Neutrophil (primary cell): ENCODE results near the gene KRTAP5-7.
"Not testable (repeated sequence)": the region's sequence is repeated elsewhere in the genome, so short reads cannot be mapped to it uniquely, and the experiment has no call there.

Source experiments
- H3K27ac ChIP-seq: fragments of 200-600 bp; sonication (generic); 2 replicates; pipeline ENCODE4 v1.5.1; 2016; ENCODE audit warnings: mild to moderate bottlenecking, moderate library complexity
- H3K27me3 ChIP-seq: fragments of 200-600 bp; sonication (generic); 2 replicates; pipeline ENCODE4 v1.6.0; 2016; ENCODE audit warnings: mild to moderate bottlenecking
- H3K36me3 ChIP-seq: fragments of 200-600 bp; sonication (generic); 2 replicates; pipeline ENCODE4 v1.5.1; 2017
- H3K4me1 ChIP-seq, 2 experiments: fragments of 200-600 bp in 1 of 2; sonication (generic) in 1 of 2; 1 replicate in 1 of 2; 2 replicates in 1 of 2; pipeline versions ENCODE4 v1.5.1 to v1.6.1; 2013 to 2016; ENCODE audit warnings: low read depth in 1 of 2, low read length in 1 of 2, mild to moderate bottlenecking in 1 of 2, moderate library complexity in 1 of 2; ENCODE audit not compliant: control insufficient read depth in 1 of 2, insufficient read depth in 1 of 2
- H3K4me3 ChIP-seq, 2 experiments: fragments of 200-600 bp in 1 of 2; sonication (generic) in 1 of 2; 1 replicate in 1 of 2; 2 replicates in 1 of 2; pipeline ENCODE4 v1.5.1; 2013 to 2016; ENCODE audit warnings: low read depth in 1 of 2, low read length in 1 of 2, mild to moderate bottlenecking in 1 of 2, moderate library complexity in 1 of 2
- H3K9me3 ChIP-seq: fragments of 200-600 bp; sonication (generic); 2 replicates; pipeline ENCODE4 v1.5.1; 2016
- TF ChIP-seq, protein P1 (sequence below): fragments of 200-600 bp; sonication (generic); IDR thresholded peaks from 2 replicates; pipeline ENCODE4 v1.5.1; 2016; ENCODE audit warnings: antibody characterized with exemption

The KRTAP5-7 gene

DNA sequence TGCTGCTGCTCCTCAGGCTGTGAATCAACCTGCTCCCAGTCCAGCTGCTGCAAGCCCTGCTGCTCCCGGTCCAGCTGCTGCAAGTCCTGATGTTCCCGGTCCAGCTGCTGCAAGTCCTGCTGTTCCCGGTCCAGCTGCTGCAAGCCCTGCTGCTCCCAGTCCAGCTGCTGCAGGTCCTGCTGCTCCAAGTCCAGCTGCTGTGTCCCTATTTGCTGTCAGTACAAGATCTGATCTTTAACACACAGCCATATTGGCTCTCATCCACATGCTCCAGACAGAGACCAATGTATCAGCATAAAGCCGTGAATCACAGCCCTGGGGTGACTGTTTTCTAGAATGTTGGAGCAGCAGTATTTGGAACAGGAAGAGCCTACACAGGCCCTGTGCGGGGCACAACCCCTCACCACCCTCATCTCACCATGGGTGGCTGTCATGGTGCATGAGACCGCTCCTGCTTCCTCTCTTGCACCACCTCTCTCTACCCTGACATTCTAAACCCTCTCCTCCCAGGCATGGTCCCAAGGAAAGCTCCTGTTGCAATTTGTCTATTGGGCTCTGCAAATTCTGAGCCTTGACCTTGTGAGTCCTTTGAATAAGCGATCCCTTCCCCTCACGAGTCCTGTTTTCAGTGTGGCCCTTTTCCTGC lies 41.8 kb downstream of the KRTAP5-7 start:
- Histone ChIP-seq H3K9me3 (no peaks in the 10 kb centered on the region), H3K27me3 (peaks cover 29% of the 10 kb centered on the region), H3K4me3 (no peak overlapping the region), H3K27ac (no peak overlapping the region), H3K36me3 (no peaks in the 10 kb centered on the region), H3K4me1 (no peaks in the 10 kb centered on the region)
- TF ChIP-seq, protein P1, sequence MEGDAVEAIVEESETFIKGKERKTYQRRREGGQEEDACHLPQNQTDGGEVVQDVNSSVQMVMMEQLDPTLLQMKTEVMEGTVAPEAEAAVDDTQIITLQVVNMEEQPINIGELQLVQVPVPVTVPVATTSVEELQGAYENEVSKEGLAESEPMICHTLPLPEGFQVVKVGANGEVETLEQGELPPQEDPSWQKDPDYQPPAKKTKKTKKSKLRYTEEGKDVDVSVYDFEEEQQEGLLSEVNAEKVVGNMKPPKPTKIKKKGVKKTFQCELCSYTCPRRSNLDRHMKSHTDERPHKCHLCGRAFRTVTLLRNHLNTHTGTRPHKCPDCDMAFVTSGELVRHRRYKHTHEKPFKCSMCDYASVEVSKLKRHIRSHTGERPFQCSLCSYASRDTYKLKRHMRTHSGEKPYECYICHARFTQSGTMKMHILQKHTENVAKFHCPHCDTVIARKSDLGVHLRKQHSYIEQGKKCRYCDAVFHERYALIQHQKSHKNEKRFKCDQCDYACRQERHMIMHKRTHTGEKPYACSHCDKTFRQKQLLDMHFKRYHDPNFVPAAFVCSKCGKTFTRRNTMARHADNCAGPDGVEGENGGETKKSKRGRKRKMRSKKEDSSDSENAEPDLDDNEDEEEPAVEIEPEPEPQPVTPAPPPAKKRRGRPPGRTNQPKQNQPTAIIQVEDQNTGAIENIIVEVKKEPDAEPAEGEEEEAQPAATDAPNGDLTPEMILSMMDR: no peak

DNA sequence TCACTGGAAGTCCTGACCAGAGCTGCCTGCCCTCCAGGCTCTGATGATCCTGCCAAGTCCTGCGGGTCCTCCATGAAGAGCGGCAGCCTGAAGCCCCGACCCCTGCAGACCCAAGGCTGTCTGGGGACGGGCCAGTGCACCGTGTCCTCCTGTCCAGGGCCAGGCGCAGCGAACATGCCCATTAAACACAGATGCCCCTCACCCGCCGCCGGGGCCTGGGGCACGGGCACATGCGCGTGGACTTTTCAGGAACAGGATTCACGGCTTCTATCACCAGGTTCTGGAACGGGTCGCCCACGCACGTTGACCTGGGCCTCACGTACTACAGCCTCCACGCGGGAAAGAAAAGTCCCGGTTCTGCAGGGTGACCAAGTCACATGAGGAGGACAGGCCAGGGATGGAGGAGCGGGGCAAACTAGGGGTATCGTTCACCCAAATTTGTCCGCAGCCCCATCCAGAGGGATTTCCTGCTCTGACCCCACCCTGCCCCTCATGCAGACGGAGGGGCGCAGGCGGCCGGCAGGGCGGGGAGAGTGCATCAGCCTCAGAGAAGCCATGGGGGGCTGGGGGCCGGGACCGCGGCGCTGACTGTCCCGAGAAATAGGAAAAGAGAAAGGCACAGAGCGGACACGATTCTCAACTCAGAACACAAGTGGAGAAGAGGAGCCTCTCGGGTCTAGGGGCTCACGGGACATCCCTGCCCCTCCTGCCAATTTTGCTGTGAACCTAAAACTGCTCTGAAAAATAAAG lies 44.2 kb downstream of the KRTAP5-7 start:
- not testable (repeated sequence) for H3K9me3 ChIP-seq, H3K4me3 ChIP-seq, H3K27ac ChIP-seq, H3K4me1 ChIP-seq, H3K36me3 ChIP-seq
- peaks cover 32% of the 10 kb centered on the region for H3K27me3 ChIP-seq

DNA sequence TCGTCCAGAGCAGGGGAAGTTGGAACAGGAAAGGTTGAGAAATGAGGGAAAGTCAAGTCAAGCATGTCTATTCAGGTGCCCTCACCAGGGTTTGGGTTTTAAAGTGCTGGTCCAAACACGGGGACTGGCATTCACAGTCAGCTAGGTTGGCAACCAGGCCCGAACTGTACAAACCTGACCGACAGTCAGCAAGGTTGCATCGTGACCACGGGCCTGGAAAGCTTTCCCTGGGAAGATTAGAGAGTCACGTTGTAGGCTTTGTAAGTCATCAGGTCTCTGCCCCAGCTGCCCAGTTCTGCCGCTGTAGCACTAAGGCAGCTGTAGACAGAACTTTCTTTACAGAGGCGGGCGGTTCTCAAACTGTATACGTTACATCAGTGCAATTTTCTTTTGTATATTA lies 45.7 kb downstream of the KRTAP5-7 start:
- Histone ChIP-seq H3K27ac (no peak overlapping the region), H3K4me1 (no peaks in the 10 kb centered on the region), H3K36me3 (no peaks in the 10 kb centered on the region), H3K4me3 (no peak overlapping the region), H3K9me3 (no peaks in the 10 kb centered on the region), H3K27me3 (peaks cover 34% of the 10 kb centered on the region)
- TF ChIP-seq, protein P1: no peak

DNA sequence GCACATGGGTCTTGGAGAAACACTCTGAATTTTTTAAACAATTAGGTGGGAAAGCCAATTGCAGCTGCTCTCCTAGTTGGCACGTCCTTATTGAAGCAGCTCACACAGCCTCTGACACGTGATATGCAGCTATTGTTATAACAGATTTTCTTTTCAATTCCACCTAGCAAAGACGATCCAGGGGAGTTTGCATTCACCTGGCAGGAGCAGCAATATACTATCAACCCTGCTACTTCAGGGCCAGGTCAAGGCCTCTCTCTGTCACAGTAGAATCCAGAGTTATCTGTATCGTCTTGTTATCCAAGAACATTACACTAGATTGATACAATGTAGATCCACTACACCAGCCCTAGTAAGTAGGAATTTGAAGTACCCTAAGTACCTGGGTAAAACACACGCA lies 47.4 kb downstream of the KRTAP5-7 start:
- TF ChIP-seq, protein P1: no peak
- H3K27ac ChIP-seq: no peak overlapping the region
- no peak overlapping the region for H3K4me3 ChIP-seq
- no peaks in the 10 kb centered on the region for H3K9me3 ChIP-seq
- peaks cover 28% of the 10 kb centered on the region for H3K27me3 ChIP-seq
- H3K4me1 ChIP-seq: no peaks in the 10 kb centered on the region
- no peaks in the 10 kb centered on the region for H3K36me3 ChIP-seq

DNA sequence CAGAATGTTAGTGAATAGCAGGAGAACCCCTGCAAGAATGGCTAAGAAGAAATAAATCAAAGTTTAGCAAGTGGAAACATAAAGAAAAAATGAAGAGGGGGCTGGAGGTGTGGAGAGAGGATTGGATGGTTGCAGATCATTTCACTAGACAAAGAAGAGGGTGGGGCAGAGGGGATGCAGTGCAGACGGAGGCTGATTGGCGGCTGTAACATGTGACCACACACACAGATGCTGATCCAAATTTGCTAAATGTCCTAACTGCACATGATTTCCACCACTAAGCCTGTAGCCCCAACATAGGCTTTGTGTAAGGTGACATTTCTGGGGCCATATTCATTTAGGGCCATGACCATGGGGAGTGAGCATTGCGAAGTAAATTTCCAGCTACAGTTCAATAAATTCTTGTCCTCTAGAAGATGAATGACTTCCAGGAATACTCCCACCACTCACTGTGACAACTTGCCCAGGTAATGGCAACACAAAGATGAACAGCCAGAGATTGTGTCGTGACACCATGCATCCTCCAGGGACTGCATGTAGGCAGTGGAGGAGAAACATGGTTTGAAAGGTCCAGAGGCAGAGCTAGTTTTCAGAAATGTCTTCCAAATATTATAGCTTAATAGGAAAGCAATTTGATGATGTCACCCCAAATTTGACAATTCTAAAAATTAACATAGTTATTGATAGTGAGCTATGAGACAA lies 48.8 kb downstream of the KRTAP5-7 start:
- no peak overlapping the region for H3K27ac ChIP-seq
- H3K4me1 ChIP-seq: no peaks in the 10 kb centered on the region
- no peaks in the 10 kb centered on the region for H3K9me3 ChIP-seq
- TF ChIP-seq, protein P1: no peak
- H3K27me3 ChIP-seq: peaks cover 34% of the 10 kb centered on the region
- no peak overlapping the region for H3K4me3 ChIP-seq
- H3K36me3 ChIP-seq: no peaks in the 10 kb centered on the region

DNA sequence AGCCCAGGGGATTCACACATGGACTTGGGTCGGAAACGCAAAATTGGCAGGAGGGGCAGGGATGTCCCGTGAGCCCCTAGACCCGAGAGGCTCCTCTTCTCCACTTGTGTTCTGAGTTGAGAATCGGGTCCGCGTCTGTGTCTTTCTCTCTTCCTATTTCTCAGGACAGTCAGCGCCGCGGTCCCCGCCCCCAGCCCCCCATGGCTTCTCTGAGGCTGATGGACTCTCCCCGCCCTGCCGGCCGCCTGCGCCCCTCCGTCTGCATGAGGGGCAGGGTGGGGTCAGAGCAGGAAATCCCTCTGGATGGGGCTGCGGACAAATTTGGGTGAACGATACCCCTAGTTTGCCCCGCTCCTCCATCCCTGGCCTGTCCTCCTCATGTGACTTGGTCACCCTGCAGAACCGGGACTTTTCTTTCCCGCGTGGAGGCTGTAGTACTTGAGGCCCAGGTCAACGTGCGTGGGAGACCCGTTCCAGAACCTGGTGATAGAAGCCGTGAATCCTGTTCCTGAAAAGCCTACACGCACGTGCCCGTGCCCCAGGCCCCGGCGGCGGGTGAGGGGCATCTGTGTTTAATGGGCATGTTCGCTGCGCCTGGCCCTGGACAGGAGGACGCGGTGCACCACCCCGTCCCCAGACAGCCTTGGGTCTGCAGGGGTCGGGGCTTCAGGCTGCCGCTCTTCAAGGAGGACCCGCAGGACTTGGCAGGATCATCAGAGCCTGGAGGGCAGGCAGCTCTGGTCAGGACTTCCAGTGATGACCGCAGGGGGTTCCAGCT lies 49.8 kb downstream of the KRTAP5-7 start:
- H3K9me3 ChIP-seq, H3K4me1 ChIP-seq, H3K36me3 ChIP-seq, H3K27ac ChIP-seq, H3K4me3 ChIP-seq: not testable (repeated sequence)
- H3K27me3 ChIP-seq: peaks cover 36% of the 10 kb centered on the region
